NK-92 treated with Interleukin-12 subunit alpha and Interleukin-12 subunit beta, amount 100 ng/mL, for 24 hours (cell line): Measurements from ENCODE around the gene PMPCA.

ENCODE experiments used
- DNase-seq: peaks from one replicate; lab custom pipeline; 2025; lab: John Stamatoyannopoulos, UW

Gene PMPCA

GRCh38 chr9:136410500-136411287 is at the start of gene PMPCA, which contains the start of gene ENTR1:
Gene PMPCA, plus strand, starts transcription at chr9:136410658. Its CDS starts 11 bp downstream, at chr9:136410669.
Gene ENTR1, minus strand, starts transcription at chr9:136410614. Its CDS starts 217 bp downstream, at chr9:136410397.
- peak; percentile 72 for DNase-seq

- no peak for DNase-seq
Measured at GRCh38 chr9:136361047-136361753, 49.3 kb upstream of the PMPCA start.

- DNase-seq, result no peak
Measured at GRCh38 chr9:136361754-136362449, 48.6 kb upstream of the PMPCA start.

GRCh38 chr9:136362450-136362784 is 48.0 kb upstream of the PMPCA start:
- no peak for DNase-seq

GRCh38 chr9:136363106-136363948 is 47.1 kb upstream of the PMPCA start, which contains the start of gene DNLZ:
Gene DNLZ, minus strand, starts transcription at chr9:136363744. Its CDS starts 30 bp downstream, at chr9:136363714.
- peak; percentile 92 for DNase-seq

- DNase-seq, result no peak
Measured at GRCh38 chr9:136363949-136364748, 46.3 kb upstream of the PMPCA start.

GRCh38 chr9:136364942-136365774 is 45.3 kb upstream of the PMPCA start:
- no peak for DNase-seq

- DNase-seq, result no peak
Measured at GRCh38 chr9:136365775-136366222, 44.7 kb upstream of the PMPCA start.

- DNase-seq, result no peak
Measured at GRCh38 chr9:136366826-136367225, 43.6 kb upstream of the PMPCA start.

- no peak for DNase-seq
Measured at GRCh38 chr9:136367296-136368145, 42.9 kb upstream of the PMPCA start.

- no peak for DNase-seq
Measured at GRCh38 chr9:136368190-136368589, 42.3 kb upstream of the PMPCA start.

- no peak for DNase-seq
Measured at GRCh38 chr9:136370037-136370436, 40.4 kb upstream of the PMPCA start.

GRCh38 chr9:136370687-136371532 is 39.5 kb upstream of the PMPCA start:
- DNase-seq, result no peak

- DNase-seq, result no peak
Measured at GRCh38 chr9:136371533-136371880, 39.0 kb upstream of the PMPCA start.

GRCh38 chr9:136372006-136372405 is 38.5 kb upstream of the PMPCA start:
- DNase-seq, result no peak

GRCh38 chr9:136372561-136373299 is 37.7 kb upstream of the PMPCA start:
- DNase-seq, result no peak
